AG20443 (cell line): Measurements from ENCODE around the gene ADGRA1.
A peak's percentile ranks its signal among the peaks of the same experiment; 100 is the strongest.
"Not testable (repeated sequence)": the region's sequence is repeated elsewhere in the genome, so short reads cannot be mapped to it uniquely, and the experiment has no call there.

Experiments used
- DNase-seq: peaks from one replicate; pipeline ENCODE4 v3.0.0; 2012; ENCODE audit warnings: low spot score, mixed read lengths

The ADGRA1 gene

GRCh38 chr10:133087679-133088178, at the start of gene ADGRA1:
TSS of gene ADGRA1 (plus strand) at chr10:133087924. CDS start at chr10:133088910, 986 bp downstream.
- DNase-seq, result peak; percentile 39

DNA sequence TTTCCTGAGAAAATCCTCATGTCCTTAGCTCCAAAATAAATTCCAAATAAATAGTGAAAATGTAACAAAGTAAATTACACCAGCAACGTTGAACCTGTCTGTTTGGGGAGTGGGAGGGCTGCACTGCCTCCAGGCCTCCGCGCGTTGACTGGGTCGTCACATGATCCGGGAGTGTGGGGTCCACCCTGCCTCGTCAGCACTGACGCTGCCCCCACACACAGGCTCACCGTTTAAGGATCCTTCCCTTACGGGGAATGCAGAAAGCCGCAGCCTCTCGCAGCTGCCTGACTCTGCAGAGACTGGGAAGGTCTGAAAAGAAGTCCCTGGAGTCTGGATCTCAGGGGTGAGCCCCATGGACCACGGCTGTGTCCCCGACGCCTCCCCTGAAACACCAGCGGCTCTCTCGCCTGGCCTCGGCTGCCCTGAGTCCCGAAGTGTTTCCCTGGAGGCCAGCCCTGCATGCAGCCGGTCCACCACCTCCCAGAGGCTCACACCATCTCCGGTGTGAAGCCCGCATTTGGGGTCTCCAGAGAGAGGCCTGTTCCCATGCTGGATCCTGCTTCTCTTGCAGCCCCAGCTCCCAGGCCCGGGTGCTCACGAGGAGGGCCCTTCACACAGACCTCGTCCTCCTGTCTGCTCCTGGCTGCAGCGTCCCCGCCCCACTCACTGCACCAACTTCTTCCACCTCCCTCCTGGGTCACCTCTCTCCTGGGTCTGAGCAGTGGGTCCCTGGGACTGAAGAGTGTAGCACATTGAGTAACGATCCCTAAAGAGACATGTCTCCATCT, 49.5 kb upstream of the ADGRA1 start:
- no peak for DNase-seq

DNA sequence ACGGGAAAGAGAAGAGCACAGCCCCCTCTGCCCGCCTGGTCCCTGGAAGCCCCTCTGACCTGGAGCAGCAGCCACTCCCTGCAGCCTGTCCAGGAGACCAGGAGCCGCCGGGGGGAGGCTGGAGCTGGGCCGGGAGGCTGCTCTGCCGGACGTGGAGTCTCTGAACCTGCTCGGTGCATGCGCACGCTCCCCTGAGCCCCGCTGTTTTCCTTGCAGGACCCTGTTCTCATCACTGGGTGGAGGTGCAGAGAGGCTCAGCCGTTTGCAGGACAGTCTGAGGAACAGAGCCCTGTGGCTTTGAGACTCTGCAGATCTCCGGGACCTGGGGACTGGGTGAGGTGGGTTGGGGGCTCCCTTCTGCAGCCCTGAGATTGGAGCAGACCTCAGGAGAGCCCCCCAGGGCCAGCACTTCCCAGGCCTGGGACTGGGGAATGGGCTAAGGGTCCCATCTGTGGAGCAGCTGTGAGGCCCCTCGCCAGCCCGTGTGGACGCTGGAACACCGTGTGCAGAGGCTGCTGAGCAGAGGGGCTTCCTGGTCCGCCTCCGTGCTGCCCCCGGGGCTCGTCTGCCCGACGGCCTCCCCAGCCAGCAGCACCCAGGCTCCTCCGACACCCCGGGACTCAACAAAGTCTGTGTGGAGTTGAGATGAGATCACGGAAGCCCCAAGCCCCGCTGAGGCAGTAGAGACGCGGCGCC, 48.5 kb upstream of the ADGRA1 start:
- DNase-seq, result peak; percentile 33

DNA sequence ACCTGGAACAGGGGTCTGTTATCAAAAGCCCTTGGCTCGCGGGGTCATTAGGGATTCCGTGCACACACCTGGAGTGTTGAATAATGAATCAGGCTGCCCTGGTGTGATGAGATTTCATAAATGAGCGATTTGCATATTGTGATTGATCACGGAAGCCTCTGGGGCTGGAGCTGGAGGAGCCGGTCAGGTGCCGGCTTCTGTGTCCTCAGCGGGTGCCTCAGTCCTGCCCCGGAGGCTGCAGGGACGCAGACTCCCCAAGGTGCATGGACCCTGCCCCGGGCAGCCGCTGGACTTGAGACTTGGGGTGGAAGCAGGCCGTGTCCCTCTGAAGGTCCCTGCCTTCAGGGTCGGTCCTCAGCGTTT, 47.9 kb upstream of the ADGRA1 start:
- DNase-seq, result no peak

DNA sequence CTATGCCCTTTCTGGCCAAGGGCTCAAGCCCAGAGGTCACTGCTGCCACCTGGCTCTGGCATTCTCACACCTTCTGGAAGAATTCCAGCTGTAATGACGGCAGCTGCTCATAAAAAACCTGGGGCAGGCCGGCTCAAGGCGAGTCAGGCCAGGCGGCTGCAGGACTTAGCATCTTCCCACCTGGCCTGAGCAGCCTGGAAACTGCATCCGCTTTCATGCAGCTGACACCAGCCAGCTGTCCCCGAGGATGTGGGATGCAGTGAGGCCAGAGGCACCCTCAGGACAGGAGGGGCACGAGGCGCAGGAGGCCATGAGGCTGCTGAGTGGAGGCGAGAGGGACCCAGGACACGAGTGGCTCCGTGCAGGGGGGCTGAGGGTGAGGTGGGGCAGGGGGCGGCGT, 47.5 kb upstream of the ADGRA1 start:
- no peak for DNase-seq

- DNase-seq, result no peak
These were observed 46.6 kb upstream of the ADGRA1 start for GRCh38 chr10:133041101-133041500.

- DNase-seq, result no peak
These were observed 45.7 kb upstream of the ADGRA1 start for GRCh38 chr10:133042061-133042460.

- no peak for DNase-seq
These were observed 44.9 kb upstream of the ADGRA1 start for GRCh38 chr10:133042816-133043215.

GRCh38 chr10:133043541-133044225, 44.0 kb upstream of the ADGRA1 start:
- DNase-seq, result no peak

- DNase-seq, result peak; percentile 64
These were observed 43.3 kb upstream of the ADGRA1 start for GRCh38 chr10:133044401-133044811.

DNA sequence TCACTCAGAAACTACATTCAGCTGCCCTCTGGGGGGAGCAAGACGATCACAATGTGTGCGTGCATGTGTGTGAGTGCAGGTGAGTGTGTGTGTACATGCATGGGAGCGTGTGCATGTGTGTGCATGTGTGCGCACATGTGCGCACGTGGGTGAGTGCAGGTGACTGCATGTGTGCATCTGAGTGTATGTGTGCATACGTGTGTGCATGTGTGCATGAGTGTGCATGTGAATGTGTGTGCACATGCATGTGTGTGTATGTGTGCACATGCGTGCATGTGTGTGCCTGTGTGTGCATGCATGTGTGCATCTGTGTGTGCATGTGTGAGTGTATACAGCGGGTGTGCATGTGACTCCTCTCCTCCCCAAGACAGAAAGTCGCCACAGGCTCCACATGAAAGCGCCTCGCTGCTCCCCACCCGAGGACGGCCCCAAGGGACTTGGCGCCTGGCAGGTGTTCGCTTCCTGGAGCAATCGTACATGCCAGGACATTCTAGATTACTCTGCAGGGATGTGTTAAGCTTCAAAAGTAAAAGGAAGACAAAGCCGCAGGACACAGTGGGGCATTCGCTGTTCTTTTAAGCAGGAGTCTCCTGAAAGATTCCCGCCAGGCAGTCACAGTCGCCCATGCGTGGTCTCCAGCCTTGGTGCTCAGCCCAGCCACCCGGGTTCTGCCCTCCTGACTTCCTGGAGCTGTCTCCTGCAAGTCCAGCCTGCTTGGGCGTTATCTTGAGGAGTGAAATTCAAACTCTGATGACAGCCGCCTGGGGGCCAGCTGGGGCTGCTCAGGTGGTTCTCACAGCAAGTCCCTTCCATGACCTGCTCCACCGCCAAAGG, 42.0 kb upstream of the ADGRA1 start:
- no peak for DNase-seq

DNA sequence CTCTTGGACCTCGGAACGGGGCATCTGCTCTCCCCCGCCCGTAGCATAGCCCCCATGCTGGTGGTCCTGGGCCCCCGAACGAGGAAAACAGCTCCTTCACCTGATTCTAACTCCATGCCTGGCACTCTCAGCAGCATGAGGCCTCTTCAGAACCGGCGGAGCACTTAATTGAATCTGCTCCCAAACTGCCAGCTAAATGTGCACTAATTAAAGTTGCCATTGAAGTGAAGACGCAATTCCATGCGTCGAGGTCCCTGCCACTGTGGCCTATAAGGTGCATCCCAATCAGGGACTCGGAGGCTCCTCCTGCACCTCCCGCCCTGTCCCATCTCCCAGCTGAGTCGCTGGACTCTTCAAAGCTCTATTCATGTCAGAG, 41.3 kb upstream of the ADGRA1 start:
- DNase-seq, result no peak

- DNase-seq, result no peak
These were observed 40.1 kb upstream of the ADGRA1 start for GRCh38 chr10:133047526-133048123.

DNA sequence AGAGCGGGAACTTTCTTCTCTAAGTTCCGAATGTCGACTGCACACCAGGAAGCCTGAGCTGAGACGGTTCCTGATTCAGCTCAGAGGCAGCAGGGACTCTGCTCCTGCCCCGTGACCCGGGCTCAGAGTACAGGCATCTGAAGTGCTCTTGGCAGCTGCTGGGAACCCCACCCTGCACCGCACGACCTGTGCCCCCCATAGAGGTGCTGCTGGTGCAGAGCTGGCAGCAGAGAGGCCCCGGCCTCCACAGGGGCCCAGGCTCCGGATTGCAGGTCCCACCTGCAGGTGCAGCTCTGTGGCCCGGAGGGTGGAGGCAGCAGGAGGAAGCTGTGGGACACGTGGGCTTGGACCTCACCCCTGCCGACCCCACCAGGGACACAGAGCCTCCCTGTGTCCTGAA, 39.5 kb upstream of the ADGRA1 start:
- no peak for DNase-seq

GRCh38 chr10:133048926-133049325, 38.8 kb upstream of the ADGRA1 start:
- no peak for DNase-seq

GRCh38 chr10:133049639-133050038, 38.1 kb upstream of the ADGRA1 start:
- DNase-seq, result no peak

- no peak for DNase-seq
These were observed 37.4 kb upstream of the ADGRA1 start for GRCh38 chr10:133050371-133050770.

DNA sequence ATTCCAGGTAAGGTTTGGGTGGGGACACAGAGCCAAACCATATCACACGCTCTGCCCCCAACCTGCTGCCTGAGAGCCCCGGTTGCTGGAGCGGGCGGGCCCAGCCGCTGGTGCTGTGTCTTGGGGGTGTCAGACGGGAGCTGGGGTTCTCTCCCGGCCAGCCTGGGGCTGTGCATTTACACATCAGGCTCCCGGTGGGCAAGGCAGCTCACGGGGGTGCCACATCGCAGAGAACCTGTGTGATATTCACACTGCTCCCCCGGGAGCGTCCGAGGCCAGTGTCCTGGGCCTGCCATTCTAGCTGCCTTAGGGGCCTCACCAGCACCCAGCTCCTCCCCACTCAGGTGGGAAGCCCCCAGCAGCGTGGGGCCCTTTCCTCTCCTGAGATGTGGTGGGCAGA, 35.6 kb upstream of the ADGRA1 start:
- DNase-seq, result no peak

GRCh38 chr10:133053527-133054133, 34.1 kb upstream of the ADGRA1 start:
- not testable (repeated sequence) for DNase-seq

- no peak for DNase-seq
These were observed 32.3 kb upstream of the ADGRA1 start for GRCh38 chr10:133055470-133055869.

GRCh38 chr10:133056001-133056400, 31.7 kb upstream of the ADGRA1 start:
- no peak for DNase-seq
